ENCODE measurements around the gene TMEM250.

DNA sequence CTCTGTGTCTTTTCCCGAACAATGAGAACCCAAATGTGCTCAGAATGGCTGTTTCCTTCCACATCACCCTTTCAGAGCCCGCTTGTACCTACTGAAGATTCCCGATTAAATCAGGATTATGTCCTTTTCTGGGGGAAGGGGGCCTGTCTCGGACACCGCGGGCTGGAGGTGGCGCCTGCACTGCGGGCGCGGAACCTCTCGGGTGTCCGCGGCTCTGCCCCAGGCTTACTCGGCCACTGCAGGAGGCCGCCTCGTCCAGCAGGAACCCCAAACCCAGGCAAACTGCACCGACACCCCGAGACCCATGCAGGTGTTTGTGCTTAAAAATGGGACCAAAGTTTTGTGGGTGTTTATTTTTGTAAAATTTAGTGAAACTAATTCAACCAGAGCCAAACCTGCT lies 8.6 kb upstream of the TMEM250 start:
- no peak for TF ChIP-seq CTCF (conservative IDR thresholded peaks at IDR 0.05; ENCODE audit: low read depth, low read length)
- no peak for TF ChIP-seq SMC3 (IDR thresholded peaks at IDR 0.05; ENCODE audit: low read depth, low read length)
- no peak for TF ChIP-seq USF2 (IDR thresholded peaks at IDR 0.05; ENCODE audit: low read depth, low read length)
- TF ChIP-seq RCOR1 (IDR thresholded peaks at IDR 0.05; ENCODE audit: insufficient replicate concordance, low read length): no peak
- no peak for TF ChIP-seq POLR2A (IDR thresholded peaks at IDR 0.05; ENCODE audit: low read depth, low read length)
- TF ChIP-seq NFE2L2 (IDR thresholded peaks at IDR 0.05; ENCODE audit: low read depth, low read length): no peak
- TF ChIP-seq CEBPB (IDR thresholded peaks at IDR 0.05; ENCODE audit: low read depth, low read length): no peak
- TF ChIP-seq FOS (IDR thresholded peaks at IDR 0.05; ENCODE audit: low read depth, low read length): no peak

Measured in IMR-90 (cell line).